Left ventricle myocardium inferior (tissue), 1 donor: ENCODE measurements around the gene ABHD5. TPM values are rescaled to one million over a fixed set of nuclear protein-coding genes. Genes with fewer than 3 reads are reported as not detected.
"Not testable (repeated sequence)": the region's sequence is repeated elsewhere in the genome, so short reads cannot be mapped to it uniquely, and the experiment has no call there.

Experiments
- DNase-seq: peaks from one replicate; pipeline ENCODE4 v3.0.0-alpha.2; 2020
- H3K27ac ChIP-seq: fragments of 200-600 bp; replicated peaks from 2 replicates; pipeline ENCODE4 v1.8.0; 2021
- H3K27me3 ChIP-seq: fragments of 200-600 bp; 2 replicates; pipeline ENCODE4 v1.8.0; 2021; ENCODE audit warnings: low read depth
- H3K36me3 ChIP-seq: fragments of 200-600 bp; 2 replicates; pipeline ENCODE4 v1.8.0; 2021
- H3K4me1 ChIP-seq: fragments of 200-600 bp; 2 replicates; pipeline ENCODE4 v1.8.0; 2021
- H3K4me3 ChIP-seq: fragments of 200-600 bp; 2 replicates; pipeline ENCODE4 v1.8.0; 2021; ENCODE audit warnings: mild to moderate bottlenecking, moderate library complexity
- H3K9me3 ChIP-seq: fragments of 200-600 bp; replicated peaks from 2 replicates; pipeline ENCODE4 v1.8.0; 2021
- intact Hi-C: fragments of 100-400 bp; cut with micrococcal nuclease; formaldehyde crosslinking; loops from one replicate; pipeline ENCODE4 v1.11.0; 2022
- total RNA-seq: library from RNA; stranded (reverse); fragmentation: NEBNext Ultra II Directional; extraction: Animal tissue kit (Norgen Biotek cat#: 25700); gene quantifications from one replicate; pipeline ENCODE4 v1.2.1, GENCODE V29; 2021
- TF ChIP-seq, protein P1 (sequence below): fragments of 200-600 bp; IDR thresholded peaks from 2 replicates; pipeline ENCODE4 v1.8.0; 2021; ENCODE audit warnings: antibody characterized with exemption, mild to moderate bottlenecking, borderline replicate concordance
- donor health status: DM: no; HTN: yes; CAD: no; lungs with severe emphysema.

Gene ABHD5
- total RNA-seq, 1 donor from 2014 or later: 24.1 TPM

DNA sequence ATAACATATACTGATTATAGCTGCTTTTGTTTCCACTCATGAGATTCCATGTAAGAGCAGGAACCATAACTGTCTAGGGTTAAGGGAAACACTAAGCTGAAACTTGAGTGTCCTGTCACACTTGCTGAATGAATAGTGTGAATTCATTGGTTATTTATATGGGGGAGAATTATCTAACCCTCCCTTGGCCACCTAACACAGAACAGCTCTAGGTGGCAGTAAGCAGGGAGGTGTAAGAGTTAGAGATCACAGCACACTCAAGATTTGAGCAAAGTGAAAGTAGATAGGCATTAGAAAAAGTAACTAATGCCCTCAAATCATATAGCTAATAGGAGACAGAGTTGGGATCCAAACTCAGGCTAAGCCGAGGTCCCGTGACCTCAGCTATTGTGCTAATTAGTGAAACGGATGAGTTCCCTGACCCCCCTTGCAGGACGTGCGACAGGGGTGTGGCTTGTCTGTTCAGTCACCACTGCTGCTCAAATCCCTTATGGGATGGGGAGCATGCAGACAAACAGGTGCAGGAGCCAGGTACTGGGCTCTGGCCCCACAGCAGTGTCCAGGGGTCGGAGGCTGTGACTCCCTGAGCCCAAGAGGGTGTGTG, 41.3 kb upstream of the ABHD5 start:
- TF ChIP-seq, protein P1, sequence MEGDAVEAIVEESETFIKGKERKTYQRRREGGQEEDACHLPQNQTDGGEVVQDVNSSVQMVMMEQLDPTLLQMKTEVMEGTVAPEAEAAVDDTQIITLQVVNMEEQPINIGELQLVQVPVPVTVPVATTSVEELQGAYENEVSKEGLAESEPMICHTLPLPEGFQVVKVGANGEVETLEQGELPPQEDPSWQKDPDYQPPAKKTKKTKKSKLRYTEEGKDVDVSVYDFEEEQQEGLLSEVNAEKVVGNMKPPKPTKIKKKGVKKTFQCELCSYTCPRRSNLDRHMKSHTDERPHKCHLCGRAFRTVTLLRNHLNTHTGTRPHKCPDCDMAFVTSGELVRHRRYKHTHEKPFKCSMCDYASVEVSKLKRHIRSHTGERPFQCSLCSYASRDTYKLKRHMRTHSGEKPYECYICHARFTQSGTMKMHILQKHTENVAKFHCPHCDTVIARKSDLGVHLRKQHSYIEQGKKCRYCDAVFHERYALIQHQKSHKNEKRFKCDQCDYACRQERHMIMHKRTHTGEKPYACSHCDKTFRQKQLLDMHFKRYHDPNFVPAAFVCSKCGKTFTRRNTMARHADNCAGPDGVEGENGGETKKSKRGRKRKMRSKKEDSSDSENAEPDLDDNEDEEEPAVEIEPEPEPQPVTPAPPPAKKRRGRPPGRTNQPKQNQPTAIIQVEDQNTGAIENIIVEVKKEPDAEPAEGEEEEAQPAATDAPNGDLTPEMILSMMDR: no peak
- H3K4me3 ChIP-seq: peak overlapping the region; percentile 33

DNA sequence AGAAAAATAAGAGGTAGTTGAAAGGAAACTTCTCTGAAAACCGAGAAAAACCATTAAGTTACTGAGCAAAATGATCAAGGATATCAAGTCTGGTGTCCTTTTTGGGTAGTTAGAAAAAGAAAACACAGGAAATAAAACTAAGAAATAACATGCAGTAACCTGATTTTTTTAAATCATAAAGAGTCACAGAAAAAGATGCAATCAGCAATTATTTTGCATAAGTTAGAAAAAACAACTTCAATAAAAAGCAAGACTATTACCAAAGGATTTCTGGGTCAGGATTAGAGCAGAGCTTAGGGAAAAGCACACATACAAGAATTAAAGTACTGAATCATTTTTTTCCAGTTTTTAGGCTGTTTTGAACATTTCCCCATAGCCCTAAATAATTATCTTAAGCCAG, 40.4 kb upstream of the ABHD5 start:
- no peak overlapping the region for H3K27ac ChIP-seq
- no peaks in the 10 kb centered on the region for H3K9me3 ChIP-seq
- no peaks in the 10 kb centered on the region for H3K27me3 ChIP-seq
- H3K4me3 ChIP-seq: no peak overlapping the region
- no peak for DNase-seq
- TF ChIP-seq, protein P1: no peak
- intact Hi-C loops: no loop called here
- H3K36me3 ChIP-seq: no peaks in the 10 kb centered on the region
- H3K4me1 ChIP-seq: no peaks in the 10 kb centered on the region

More for the DNA sequence above, 41.3 kb upstream of the ABHD5 start:
- Histone ChIP-seq H3K9me3 (no peaks in the 10 kb centered on the region), H3K4me1 (no peaks in the 10 kb centered on the region), H3K36me3 (no peaks in the 10 kb centered on the region), H3K27me3 (no peaks in the 10 kb centered on the region), H3K27ac (no peak overlapping the region)
- no peak for DNase-seq
- intact Hi-C loops: no loop called here

DNA sequence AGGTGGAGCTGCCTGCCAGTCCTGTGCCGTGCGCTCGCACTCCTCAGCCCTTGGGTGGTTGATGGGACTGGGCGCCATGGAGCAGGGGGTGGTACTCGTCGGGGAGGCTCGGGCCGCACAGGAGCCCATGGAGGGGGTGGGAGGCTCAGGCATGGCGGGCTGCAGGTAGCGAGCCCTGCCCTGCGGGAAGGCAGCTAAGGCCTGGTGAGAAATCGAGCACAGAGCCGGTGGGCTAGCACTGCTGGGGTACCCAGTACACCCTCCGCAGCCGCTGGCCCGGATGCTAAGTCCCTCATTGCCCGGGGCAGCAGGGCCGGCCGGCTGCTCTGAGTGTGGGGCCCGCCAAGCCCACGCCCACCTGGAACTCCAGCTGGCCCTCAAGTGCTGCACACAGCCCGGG, 34.3 kb upstream of the ABHD5 start:
- H3K27ac ChIP-seq, H3K27me3 ChIP-seq, H3K4me1 ChIP-seq, intact Hi-C loops, H3K9me3 ChIP-seq, H3K4me3 ChIP-seq, H3K36me3 ChIP-seq, DNase-seq: not testable (repeated sequence)

DNA sequence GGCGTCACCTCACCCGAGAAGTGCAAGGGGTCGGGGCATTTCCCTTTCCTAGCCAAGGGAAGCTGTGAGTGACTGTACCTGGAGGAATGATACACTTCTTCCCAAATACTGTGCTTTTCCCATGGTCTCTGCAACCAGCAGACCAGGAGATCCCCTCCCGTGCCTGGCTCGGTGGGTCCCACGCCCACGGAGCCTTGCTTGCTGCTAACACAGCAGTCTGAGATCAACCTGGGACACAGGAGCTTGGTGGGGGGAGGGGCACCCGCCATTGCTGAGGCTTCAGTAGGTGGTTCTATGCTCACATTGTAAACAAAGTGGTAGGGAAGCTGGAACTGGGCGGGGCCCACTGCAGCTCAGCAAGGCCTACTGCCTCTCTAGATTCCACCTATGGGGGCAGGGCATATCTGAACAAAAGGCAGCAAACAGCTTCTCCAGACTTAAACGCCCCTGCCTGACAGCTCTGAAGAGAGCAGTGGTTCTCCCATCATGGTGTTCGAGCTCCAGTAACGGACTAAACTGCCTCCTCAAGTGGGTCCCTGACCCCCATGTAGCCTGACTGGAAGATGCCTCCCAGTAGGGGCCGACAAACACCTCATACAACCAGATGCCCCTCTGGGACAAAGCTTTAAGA, 31.4 kb upstream of the ABHD5 start:
- Histone ChIP-seq H3K9me3 (peaks cover 13% of the 10 kb centered on the region), H3K4me3 (no peak overlapping the region), H3K27ac (no peak overlapping the region), H3K4me1 (no peaks in the 10 kb centered on the region), H3K27me3 (no peaks in the 10 kb centered on the region), H3K36me3 (no peaks in the 10 kb centered on the region)
- intact Hi-C loops: no loop called here
- TF ChIP-seq, protein P1: no peak
- DNase-seq: no peak

DNA sequence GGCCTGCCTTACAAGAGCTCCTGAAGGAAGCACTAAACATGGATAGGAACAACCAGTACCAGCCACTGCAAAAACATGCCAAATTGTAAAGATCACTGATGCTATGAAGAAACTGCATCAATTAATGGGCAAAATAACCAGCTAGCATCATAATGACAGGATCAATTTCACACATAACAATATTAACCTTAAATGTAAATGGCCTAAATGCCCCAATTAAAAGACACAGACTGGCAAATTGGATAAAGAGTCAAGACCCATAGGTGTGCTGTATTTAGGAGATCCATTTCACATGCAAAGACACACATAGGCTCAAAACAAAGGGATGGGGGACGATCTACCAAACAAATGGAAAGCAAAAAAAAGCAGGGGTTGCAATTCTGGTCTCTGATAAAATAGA, 29.4 kb upstream of the ABHD5 start:
- H3K9me3 ChIP-seq: peaks cover 17% of the 10 kb centered on the region
- H3K27me3 ChIP-seq, intact Hi-C loops, H3K4me3 ChIP-seq, H3K4me1 ChIP-seq, H3K27ac ChIP-seq, H3K36me3 ChIP-seq, DNase-seq: not testable (repeated sequence)

DNA sequence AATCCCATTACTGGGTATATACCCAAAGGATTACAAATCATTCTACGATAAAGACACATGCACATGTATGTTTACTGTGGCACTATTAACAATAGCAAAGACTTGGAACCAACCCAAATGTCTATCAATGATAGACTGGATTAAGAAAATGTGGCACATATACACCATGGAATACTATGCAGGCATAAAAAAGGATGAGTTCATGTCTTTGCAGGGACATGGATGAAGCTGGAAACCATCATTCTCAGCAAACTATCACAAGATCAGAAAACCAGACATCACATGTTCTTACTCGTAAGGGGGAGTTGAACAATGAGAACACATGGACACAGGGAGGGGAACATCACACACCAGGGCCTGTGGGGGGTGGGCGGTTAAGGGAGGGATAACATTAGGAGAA, 25.7 kb upstream of the ABHD5 start:
- H3K27me3 ChIP-seq, intact Hi-C loops, H3K36me3 ChIP-seq, H3K4me1 ChIP-seq, H3K4me3 ChIP-seq, H3K27ac ChIP-seq, DNase-seq: not testable (repeated sequence)
- H3K9me3 ChIP-seq: peaks cover 17% of the 10 kb centered on the region

DNA sequence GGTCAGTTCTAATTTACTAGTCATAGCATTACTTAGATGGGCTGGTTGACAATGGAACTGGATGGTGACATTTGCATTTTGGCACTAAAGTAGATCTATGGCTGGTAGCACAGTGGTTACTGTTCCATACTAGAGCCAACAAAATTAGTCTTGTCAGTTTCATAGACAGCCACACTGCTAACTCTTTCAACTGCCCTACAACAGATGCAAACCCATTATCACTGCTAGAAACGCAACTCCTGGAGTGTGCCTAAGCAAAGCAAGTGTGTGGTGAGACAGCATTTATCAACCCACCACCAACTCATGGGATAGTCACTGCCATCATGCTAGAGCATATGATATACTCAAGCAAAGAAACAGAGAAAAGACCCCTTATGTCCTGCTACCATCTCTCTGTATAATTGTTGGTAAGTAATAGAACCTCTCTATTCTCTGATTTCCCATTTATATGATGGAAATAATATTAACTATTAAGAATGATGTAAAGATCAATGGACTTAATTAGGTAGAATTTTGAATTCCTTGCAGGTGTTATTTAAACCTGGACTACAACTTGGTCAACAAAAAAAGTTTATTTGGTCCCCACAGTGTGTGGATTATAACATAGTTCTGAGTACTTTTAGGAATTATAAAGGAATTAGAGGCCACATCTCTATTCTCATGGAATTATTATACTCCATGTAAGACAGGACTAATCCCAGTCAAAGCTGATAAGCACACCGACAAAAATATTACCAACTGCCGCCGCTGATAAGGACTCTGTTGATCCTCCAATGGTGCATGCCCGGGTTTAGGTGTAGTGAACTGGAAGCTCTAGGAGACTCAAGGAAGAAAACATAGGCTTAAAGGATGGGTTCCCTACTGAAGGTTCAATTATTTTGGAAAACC, 19.9 kb upstream of the ABHD5 start:
- Histone ChIP-seq H3K4me1 (no peaks in the 10 kb centered on the region), H3K27me3 (no peaks in the 10 kb centered on the region), H3K9me3 (no peaks in the 10 kb centered on the region), H3K27ac (no peak overlapping the region), H3K36me3 (no peaks in the 10 kb centered on the region), H3K4me3 (no peak overlapping the region)
- intact Hi-C loops: no loop called here
- DNase-seq: no peak
- TF ChIP-seq, protein P1: no peak
